SK-N-SH (cell line): ENCODE data around the gene RNF187. TPM values are rescaled to one million over a fixed set of nuclear protein-coding genes. Genes with fewer than 3 reads are reported as not detected.

Experiments used
- CTCF ChIA-PET: fragments of 300-600, 350-600 bp; formaldehyde crosslinking; extraction: SDS; loops from one replicate; lab custom pipeline; 2021; lab: Yijun Ruan, JAX
- POLR2A ChIA-PET: fragments of 350-600 bp; sonication (Branson Sonifier 250); formaldehyde crosslinking; extraction: SDS; loops from one replicate; lab custom pipeline; 2020; ENCODE audit warnings: antibody characterized with exemption, inconsistent platforms; lab: Yijun Ruan, JAX
- DNase-seq: peaks from one replicate; pipeline ENCODE4 v3.0.0; 2012
- H2AFZ ChIP-seq: fragments of 200-600 bp; sonication (generic); 2 replicates; pipeline ENCODE4 v1.8.1; 2016; ENCODE audit warnings: antibody characterized with exemption, mild to moderate bottlenecking, low read depth
- H3F3A ChIP-seq: fragments of 200-600 bp; sonication (generic); replicated peaks from 2 replicates; pipeline ENCODE3; 2016; ENCODE audit warnings: antibody characterized with exemption, mild to moderate bottlenecking; ENCODE audit not compliant: insufficient read depth
- H3K27ac ChIP-seq, 2 experiments: fragments of 200-500 bp in 1 of 2; fragments of 200-600 bp in 1 of 2; sonication (Bioruptor generic) in 1 of 2; sonication (generic), shearing (Covaris generic) in 1 of 2; 2 replicates each; pipeline versions ENCODE4 v1.5.1 to v1.6.1; 2014 to 2016; ENCODE audit warnings: low read depth in 2 of 2, inconsistent platforms in 1 of 2, low read length in 1 of 2, mild to moderate bottlenecking in 1 of 2, mixed read lengths in 1 of 2
- H3K27me3 ChIP-seq: fragments of 200-600 bp; sonication (generic), shearing (Covaris generic); 2 replicates; pipeline ENCODE4 v1.6.1; 2016; ENCODE audit warnings: mixed run types; ENCODE audit not compliant: insufficient read depth
- H3K36me3 ChIP-seq, 2 experiments: fragments of 200-500 bp in 1 of 2; fragments of 200-600 bp in 1 of 2; sonication (Bioruptor generic) in 1 of 2; sonication (generic) in 1 of 2; replicated peaks in 1 of 2; 2 replicates each; pipeline versions ENCODE3 to v1.5.1; 2014 to 2016; ENCODE audit warnings: low read length in 1 of 2, mild to moderate bottlenecking in 1 of 2; ENCODE audit not compliant: insufficient read depth in 2 of 2, control insufficient read depth in 1 of 2
- H3K4me1 ChIP-seq, 2 experiments: fragments of 200-500 bp in 1 of 2; fragments of 200-600 bp in 1 of 2; sonication (Bioruptor generic) in 1 of 2; sonication (generic), shearing (Covaris generic) in 1 of 2; 2 replicates each; pipeline versions ENCODE4 v1.5.1 to v1.6.1; 2014 to 2016; ENCODE audit warnings: low read depth in 1 of 2, low read length in 1 of 2, mixed run types in 1 of 2; ENCODE audit not compliant: insufficient read depth in 2 of 2, control insufficient read depth in 1 of 2
- H3K4me2 ChIP-seq: fragments of 200-600 bp; sonication (generic), shearing (Covaris generic); 2 replicates; pipeline ENCODE4 v1.6.1; 2017; ENCODE audit warnings: mixed run types
- H3K4me3 ChIP-seq, 2 experiments: fragments of 200-500 bp in 1 of 2; fragments of 200-600 bp in 1 of 2; sonication (Bioruptor generic) in 1 of 2; sonication (generic), shearing (Covaris generic) in 1 of 2; 2 replicates each; pipeline versions ENCODE4 v1.5.1 to v1.8.1; 2014 to 2016; ENCODE audit warnings: low read depth in 2 of 2, inconsistent platforms in 1 of 2, low read length in 1 of 2, mild to moderate bottlenecking in 1 of 2, mixed read lengths in 1 of 2, moderate library complexity in 1 of 2
- H3K79me2 ChIP-seq: fragments of 200-600 bp; sonication (generic); 2 replicates; pipeline ENCODE4 v1.8.1; 2017; ENCODE audit warnings: mild to moderate bottlenecking; ENCODE audit not compliant: insufficient read depth
- H3K9ac ChIP-seq: fragments of 200-600 bp; sonication (generic); 2 replicates; pipeline ENCODE4 v1.6.1; 2017; ENCODE audit warnings: mixed run types
- H3K9me2 ChIP-seq: fragments of 200-600 bp; sonication (generic); 2 replicates; pipeline ENCODE4 v1.6.1; 2017; ENCODE audit warnings: mixed run types
- H3K9me3 ChIP-seq: fragments of 200-600 bp; sonication (generic); 2 replicates; pipeline ENCODE4 v1.6.1; 2017; ENCODE audit warnings: mixed run types, mild to moderate bottlenecking, moderate library complexity
- H4K20me1 ChIP-seq: fragments of 200-600 bp; sonication (generic); 2 replicates; pipeline ENCODE4 v1.6.1; 2017; ENCODE audit warnings: mild to moderate bottlenecking, mixed run types; ENCODE audit not compliant: insufficient read depth
- EP300 ChIP-seq, 2 experiments: IDR thresholded peaks; 2 replicates each; pipeline versions ENCODE4 v1.4.0 to v1.6.1; 2012; ENCODE audit warnings: borderline replicate concordance in 1 of 2, low read depth in 1 of 2, low read length in 1 of 2
- FOSL2 ChIP-seq: IDR thresholded peaks from 2 replicates; pipeline ENCODE4 v1.4.0; 2012; ENCODE audit warnings: low read depth, mild to moderate bottlenecking, moderate library complexity, borderline replicate concordance
- FOXJ3 ChIP-seq: sonication (generic); formaldehyde crosslinking; IDR thresholded peaks from 2 replicates; pipeline ENCODE4 v1.5.1; 2020; ENCODE audit warnings: mild to moderate bottlenecking, missing genetic modification reagents
- FOXM1 ChIP-seq: IDR thresholded peaks from 2 replicates; pipeline ENCODE4 v1.4.0; 2012; ENCODE audit warnings: low read depth, mild to moderate bottlenecking
- GABPA ChIP-seq: IDR thresholded peaks from 2 replicates; pipeline ENCODE4 v1.4.0; 2012; ENCODE audit warnings: low read depth, mild to moderate bottlenecking
- JUND ChIP-seq: IDR thresholded peaks from 2 replicates; pipeline ENCODE4 v1.4.0; 2012
- MEF2A ChIP-seq: IDR thresholded peaks from 2 replicates; pipeline ENCODE4 v1.4.0; 2012; ENCODE audit warnings: low read depth, borderline replicate concordance
- MXI1 ChIP-seq: IDR thresholded peaks from 2 replicates; pipeline ENCODE4 v1.6.1; 2012; ENCODE audit warnings: mild to moderate bottlenecking, low read depth, low read length, improper control_type of control experiment
- NFIC ChIP-seq: IDR thresholded peaks from 2 replicates; pipeline ENCODE4 v1.4.0; 2012; ENCODE audit warnings: borderline replicate concordance
- NRF1 ChIP-seq: IDR thresholded peaks from 2 replicates; pipeline ENCODE4 v1.6.1; 2012; ENCODE audit warnings: low read depth, mild to moderate bottlenecking, low read length
- POLR2AphosphoS5 ChIP-seq: IDR thresholded peaks from 2 replicates; pipeline ENCODE4 v1.6.1; 2012; ENCODE audit warnings: low read depth, low read length
- RAD21 ChIP-seq: IDR thresholded peaks from 2 replicates; pipeline ENCODE4 v1.6.1; 2012; ENCODE audit warnings: mild to moderate bottlenecking, low read length
- RCOR1 ChIP-seq: fragments of 150-350 bp; IDR thresholded peaks from 2 replicates; pipeline ENCODE4 v1.6.1; 2017; ENCODE audit warnings: antibody characterized with exemption, low read length
- RFX5 ChIP-seq: IDR thresholded peaks from 2 replicates; pipeline ENCODE4 v1.6.1; 2012; ENCODE audit warnings: mild to moderate bottlenecking, improper control_type of control experiment, low read length
- SMC3 ChIP-seq: IDR thresholded peaks from 2 replicates; pipeline ENCODE4 v1.6.1; 2012; ENCODE audit warnings: low read depth, low read length, improper control_type of control experiment
- TAF1 ChIP-seq: IDR thresholded peaks from 2 replicates; pipeline ENCODE4 v1.6.1; 2012; ENCODE audit warnings: low read depth, mild to moderate bottlenecking, low read length, moderate library complexity, borderline replicate concordance
- WGBS: methylation state at CpG from one replicate; pipeline ENCODE4 v1.1.6; 2017; ENCODE audit warnings: low lambda C conversion rate; 5-methylcytosine and 5-hydroxymethylcytosine counted together
- polyA plus RNA-seq, 3 experiments: library from polyadenylated mRNA; depleted of rRNA; stranded (reverse); fragments of >200 nt; gene quantifications; 2 replicates each; pipeline ENCODE4 v1.2.3, GENCODE V29; 2012
- TF ChIP-seq, protein P1 (sequence below): IDR thresholded peaks from 2 replicates; pipeline ENCODE4 v1.4.0; 2012; ENCODE audit warnings: low read depth
- TF ChIP-seq, protein P2 (sequence below): IDR thresholded peaks from 2 replicates; pipeline ENCODE4 v1.6.1; 2012; ENCODE audit warnings: mild to moderate bottlenecking, low read depth, low read length, moderate library complexity
- TF ChIP-seq, protein P3 (sequence below): fragments of 200-600 bp; sonication (generic); IDR thresholded peaks from 2 replicates; pipeline ENCODE4 v1.6.1; 2017; ENCODE audit warnings: antibody characterized with exemption, mild to moderate bottlenecking, moderate library complexity
- TF ChIP-seq, protein P4 (sequence below): fragments of 150-350 bp; IDR thresholded peaks from 2 replicates; pipeline ENCODE4 v1.6.1; 2016; ENCODE audit warnings: mild to moderate bottlenecking, low read depth, low read length
- TF ChIP-seq, protein P5 (sequence below): IDR thresholded peaks from 2 replicates; pipeline ENCODE4 v1.4.0; 2012; ENCODE audit warnings: low read depth, borderline replicate concordance

Gene RNF187
- polyA plus RNA-seq, 1 of the 3 experiments (the other 2 are of a cell fraction): 71.1 TPM

DNA sequence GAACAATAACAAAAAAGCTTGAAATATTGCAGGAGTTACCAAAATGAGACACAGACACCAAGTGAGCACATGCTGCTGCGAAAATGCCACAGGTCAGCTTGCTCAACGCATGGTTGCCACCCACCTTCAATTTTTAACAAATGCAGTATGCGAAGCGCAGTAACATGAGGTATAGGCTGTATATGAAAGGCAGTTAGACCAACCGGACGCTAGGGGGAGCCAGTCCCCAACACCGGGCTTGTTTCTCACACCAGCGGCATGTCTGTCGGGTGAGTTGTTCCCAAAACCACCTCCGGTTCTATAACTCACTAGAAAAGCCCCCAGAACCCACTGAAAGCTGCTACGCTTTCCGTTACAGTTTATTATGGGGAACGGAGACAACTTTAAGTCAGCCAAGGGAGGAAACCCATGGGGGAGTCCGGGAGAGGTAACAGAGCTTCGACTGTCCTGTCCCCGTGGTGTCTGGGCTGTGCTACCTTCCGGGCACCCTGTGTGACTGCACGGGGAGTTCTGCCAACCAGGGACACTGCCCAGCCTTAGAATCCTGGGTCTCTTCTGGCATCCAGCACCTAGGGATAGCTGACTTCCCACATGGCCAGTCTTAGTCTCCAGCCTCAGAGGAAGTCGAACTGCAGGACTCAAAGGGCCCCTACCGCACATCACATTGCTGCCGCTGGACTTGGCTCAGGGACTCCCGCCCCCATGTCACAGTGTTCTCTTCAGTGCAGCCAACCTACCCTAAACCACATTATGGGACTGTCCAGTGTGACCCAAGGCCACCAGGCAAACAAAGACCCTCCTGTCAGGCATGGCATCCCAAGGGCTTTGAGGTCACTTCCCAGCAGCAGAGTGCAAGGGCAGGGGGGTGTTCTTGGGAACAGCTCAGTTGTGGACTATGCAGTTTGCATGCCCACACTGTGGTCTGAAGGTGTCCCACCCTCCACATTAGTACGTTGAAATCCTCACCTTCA lies 14.0 kb downstream of the RNF187 start (continued):
- TF ChIP-seq MEF2A: no peak
- TF ChIP-seq, protein P1, sequence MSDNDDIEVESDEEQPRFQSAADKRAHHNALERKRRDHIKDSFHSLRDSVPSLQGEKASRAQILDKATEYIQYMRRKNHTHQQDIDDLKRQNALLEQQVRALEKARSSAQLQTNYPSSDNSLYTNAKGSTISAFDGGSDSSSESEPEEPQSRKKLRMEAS: peak; percentile 66; the same call in 1 of the 2 replicates
- peak; percentile 53 for TF ChIP-seq SMC3
- no peak for TF ChIP-seq FOSL2
- TF ChIP-seq FOXM1: no peak
- peak; percentile 77 for TF ChIP-seq RAD21

DNA sequence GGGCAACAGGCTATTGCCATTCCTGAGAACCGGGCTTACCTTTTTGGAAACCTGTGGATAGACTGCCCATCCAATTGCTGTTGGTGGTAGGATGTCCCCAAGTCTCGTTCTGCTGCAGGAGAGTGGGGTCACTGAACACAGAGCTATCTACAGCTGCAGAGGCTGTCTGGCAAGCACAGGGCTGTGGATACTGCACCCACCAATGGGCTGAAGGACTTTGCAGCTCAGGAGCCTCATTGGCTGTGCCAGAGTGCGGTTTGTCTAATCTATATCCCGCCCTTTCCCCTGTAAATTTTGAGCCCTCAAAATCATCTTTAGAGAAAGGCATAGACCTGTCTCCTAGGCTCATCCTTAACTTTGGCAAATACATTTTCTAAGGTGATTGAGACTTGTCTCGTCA lies 15.3 kb downstream of the RNF187 start:
- H2AFZ ChIP-seq: no peak overlapping the region
- H3K4me3 ChIP-seq: no peak overlapping the region
- WGBS: 67% methylated on average over 5 of the region's 5 CpGs
- H3K36me3 ChIP-seq: peaks cover 0 to 2% of the 10 kb centered on the region in 2 experiments
- H3K9ac ChIP-seq: no peak overlapping the region
- ChIA-PET POLR2A (no interaction called here), CTCF (interaction anchor here (1.4 to 3.7 kb wide), 4 partner anchors 11 to 146 kb away, joined by 3 to 55 read pairs (median 30); partner anchors contain the start of gene RNF187)
- no peaks in the 10 kb centered on the region for H3K79me2 ChIP-seq
- H3K27me3 ChIP-seq: peaks cover 7% of the 10 kb centered on the region; the same call in 1 of the 2 replicates
- H3F3A ChIP-seq: no peaks in the 10 kb centered on the region
- no peak overlapping the region for H3K4me2 ChIP-seq
- DNase-seq: no peak
- H3K27ac ChIP-seq: no peak overlapping the region
- H4K20me1 ChIP-seq: no peaks in the 10 kb centered on the region
- no peaks in the 10 kb centered on the region for H3K9me3 ChIP-seq
- H3K4me1 ChIP-seq: peaks cover 0 to 7% of the 10 kb centered on the region in 2 experiments; a peak in 1 of 4 replicates
- TF ChIP-seq NFIC (no peak), FOXJ3 (CRISPR knock-in tag) (no peak), EP300 (IDR thresholded peaks at IDR 0.05; ENCODE audit: borderline replicate concordance in 1 of 2, low read depth in 1 of 2, low read length in 1 of 2) (no peak), RFX5 (no peak), FOSL2 (no peak), NRF1 (no peak), MXI1 (no peak), POLR2AphosphoS5 (no peak), RCOR1 (no peak), TAF1 (no peak), RAD21 (no peak), GABPA (no peak), JUND (no peak)
- TF ChIP-seq, protein P2, sequence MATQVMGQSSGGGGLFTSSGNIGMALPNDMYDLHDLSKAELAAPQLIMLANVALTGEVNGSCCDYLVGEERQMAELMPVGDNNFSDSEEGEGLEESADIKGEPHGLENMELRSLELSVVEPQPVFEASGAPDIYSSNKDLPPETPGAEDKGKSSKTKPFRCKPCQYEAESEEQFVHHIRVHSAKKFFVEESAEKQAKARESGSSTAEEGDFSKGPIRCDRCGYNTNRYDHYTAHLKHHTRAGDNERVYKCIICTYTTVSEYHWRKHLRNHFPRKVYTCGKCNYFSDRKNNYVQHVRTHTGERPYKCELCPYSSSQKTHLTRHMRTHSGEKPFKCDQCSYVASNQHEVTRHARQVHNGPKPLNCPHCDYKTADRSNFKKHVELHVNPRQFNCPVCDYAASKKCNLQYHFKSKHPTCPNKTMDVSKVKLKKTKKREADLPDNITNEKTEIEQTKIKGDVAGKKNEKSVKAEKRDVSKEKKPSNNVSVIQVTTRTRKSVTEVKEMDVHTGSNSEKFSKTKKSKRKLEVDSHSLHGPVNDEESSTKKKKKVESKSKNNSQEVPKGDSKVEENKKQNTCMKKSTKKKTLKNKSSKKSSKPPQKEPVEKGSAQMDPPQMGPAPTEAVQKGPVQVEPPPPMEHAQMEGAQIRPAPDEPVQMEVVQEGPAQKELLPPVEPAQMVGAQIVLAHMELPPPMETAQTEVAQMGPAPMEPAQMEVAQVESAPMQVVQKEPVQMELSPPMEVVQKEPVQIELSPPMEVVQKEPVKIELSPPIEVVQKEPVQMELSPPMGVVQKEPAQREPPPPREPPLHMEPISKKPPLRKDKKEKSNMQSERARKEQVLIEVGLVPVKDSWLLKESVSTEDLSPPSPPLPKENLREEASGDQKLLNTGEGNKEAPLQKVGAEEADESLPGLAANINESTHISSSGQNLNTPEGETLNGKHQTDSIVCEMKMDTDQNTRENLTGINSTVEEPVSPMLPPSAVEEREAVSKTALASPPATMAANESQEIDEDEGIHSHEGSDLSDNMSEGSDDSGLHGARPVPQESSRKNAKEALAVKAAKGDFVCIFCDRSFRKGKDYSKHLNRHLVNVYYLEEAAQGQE: no peak
- TF ChIP-seq, protein P3, sequence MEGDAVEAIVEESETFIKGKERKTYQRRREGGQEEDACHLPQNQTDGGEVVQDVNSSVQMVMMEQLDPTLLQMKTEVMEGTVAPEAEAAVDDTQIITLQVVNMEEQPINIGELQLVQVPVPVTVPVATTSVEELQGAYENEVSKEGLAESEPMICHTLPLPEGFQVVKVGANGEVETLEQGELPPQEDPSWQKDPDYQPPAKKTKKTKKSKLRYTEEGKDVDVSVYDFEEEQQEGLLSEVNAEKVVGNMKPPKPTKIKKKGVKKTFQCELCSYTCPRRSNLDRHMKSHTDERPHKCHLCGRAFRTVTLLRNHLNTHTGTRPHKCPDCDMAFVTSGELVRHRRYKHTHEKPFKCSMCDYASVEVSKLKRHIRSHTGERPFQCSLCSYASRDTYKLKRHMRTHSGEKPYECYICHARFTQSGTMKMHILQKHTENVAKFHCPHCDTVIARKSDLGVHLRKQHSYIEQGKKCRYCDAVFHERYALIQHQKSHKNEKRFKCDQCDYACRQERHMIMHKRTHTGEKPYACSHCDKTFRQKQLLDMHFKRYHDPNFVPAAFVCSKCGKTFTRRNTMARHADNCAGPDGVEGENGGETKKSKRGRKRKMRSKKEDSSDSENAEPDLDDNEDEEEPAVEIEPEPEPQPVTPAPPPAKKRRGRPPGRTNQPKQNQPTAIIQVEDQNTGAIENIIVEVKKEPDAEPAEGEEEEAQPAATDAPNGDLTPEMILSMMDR: no peak
- TF ChIP-seq, protein P4, sequence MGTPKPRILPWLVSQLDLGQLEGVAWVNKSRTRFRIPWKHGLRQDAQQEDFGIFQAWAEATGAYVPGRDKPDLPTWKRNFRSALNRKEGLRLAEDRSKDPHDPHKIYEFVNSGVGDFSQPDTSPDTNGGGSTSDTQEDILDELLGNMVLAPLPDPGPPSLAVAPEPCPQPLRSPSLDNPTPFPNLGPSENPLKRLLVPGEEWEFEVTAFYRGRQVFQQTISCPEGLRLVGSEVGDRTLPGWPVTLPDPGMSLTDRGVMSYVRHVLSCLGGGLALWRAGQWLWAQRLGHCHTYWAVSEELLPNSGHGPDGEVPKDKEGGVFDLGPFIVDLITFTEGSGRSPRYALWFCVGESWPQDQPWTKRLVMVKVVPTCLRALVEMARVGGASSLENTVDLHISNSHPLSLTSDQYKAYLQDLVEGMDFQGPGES: no peak
- TF ChIP-seq, protein P5, sequence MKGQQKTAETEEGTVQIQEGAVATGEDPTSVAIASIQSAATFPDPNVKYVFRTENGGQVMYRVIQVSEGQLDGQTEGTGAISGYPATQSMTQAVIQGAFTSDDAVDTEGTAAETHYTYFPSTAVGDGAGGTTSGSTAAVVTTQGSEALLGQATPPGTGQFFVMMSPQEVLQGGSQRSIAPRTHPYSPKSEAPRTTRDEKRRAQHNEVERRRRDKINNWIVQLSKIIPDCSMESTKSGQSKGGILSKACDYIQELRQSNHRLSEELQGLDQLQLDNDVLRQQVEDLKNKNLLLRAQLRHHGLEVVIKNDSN: no peak
- no peaks in the 10 kb centered on the region for H3K9me2 ChIP-seq
